Umbilical cord (tissue), 2 donors: Measurements from ENCODE around the gene WDFY3. TPM values are rescaled to one million over a fixed set of nuclear protein-coding genes. Genes with fewer than 3 reads are reported as not detected.

Experiments used
- DNase-seq: peaks from one replicate; pipeline ENCODE4 v3.0.0-alpha.2; 2015; ENCODE audit warnings: low spot score
- total RNA-seq: library from RNA; depleted of rRNA; stranded (reverse); fragments of >200 nt; gene quantifications from one replicate; pipeline ENCODE4 v1.2.3, GENCODE V29; 2014; ENCODE audit warnings: low replicate concordance; ENCODE audit not compliant: insufficient read depth

The WDFY3 gene, protein sequence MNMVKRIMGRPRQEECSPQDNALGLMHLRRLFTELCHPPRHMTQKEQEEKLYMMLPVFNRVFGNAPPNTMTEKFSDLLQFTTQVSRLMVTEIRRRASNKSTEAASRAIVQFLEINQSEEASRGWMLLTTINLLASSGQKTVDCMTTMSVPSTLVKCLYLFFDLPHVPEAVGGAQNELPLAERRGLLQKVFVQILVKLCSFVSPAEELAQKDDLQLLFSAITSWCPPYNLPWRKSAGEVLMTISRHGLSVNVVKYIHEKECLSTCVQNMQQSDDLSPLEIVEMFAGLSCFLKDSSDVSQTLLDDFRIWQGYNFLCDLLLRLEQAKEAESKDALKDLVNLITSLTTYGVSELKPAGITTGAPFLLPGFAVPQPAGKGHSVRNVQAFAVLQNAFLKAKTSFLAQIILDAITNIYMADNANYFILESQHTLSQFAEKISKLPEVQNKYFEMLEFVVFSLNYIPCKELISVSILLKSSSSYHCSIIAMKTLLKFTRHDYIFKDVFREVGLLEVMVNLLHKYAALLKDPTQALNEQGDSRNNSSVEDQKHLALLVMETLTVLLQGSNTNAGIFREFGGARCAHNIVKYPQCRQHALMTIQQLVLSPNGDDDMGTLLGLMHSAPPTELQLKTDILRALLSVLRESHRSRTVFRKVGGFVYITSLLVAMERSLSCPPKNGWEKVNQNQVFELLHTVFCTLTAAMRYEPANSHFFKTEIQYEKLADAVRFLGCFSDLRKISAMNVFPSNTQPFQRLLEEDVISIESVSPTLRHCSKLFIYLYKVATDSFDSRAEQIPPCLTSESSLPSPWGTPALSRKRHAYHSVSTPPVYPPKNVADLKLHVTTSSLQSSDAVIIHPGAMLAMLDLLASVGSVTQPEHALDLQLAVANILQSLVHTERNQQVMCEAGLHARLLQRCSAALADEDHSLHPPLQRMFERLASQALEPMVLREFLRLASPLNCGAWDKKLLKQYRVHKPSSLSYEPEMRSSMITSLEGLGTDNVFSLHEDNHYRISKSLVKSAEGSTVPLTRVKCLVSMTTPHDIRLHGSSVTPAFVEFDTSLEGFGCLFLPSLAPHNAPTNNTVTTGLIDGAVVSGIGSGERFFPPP (N-terminal part only)
- 74.9 TPM for total RNA-seq

DNA sequence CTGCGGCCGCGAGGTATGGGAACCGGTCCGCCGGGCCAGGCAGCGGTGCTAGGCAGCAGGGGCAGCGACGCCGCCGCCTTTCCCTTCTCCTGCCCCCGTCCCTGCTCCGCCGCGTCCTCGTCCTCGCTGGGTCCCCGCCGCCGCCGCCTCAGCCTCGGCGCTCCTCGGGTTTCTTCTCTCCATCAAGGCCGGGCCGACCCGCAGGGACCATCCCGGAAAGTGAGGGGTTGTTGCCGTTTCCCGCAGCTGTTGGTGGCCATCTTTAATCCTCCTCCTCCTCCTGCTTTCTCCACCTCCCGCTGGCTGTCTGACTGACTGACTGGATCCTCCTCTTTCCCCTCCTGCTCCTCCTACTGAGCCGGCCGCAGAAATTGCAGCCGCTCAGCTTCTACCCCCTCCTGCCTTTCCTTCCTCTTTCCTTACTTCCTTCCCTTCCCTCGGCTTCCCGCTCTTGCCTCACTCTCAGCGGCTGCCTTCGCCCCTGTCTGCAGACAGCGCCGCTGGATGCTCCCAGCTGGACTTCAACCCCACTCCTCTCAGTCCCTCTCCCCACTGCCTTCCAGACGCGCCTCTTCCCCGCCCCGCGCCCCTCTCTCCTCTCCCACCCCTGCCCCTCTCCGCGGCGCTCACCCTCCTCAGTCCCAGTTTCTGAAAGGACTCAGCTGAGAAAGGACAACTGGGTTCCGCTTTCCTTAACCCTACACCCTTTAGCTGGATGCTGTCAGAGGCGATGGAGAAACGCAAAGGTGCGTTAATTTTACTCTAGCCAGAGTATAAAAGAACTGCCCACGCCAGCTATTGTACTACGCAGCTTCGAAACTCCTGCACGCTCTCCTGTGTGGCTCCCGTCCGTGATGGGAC lies at the start of gene WDFY3:
Gene WDFY3, minus strand, starts transcription at position 309 of the 861 bp plus-strand sequence. CDS start 106,099 bp downstream, outside the sequence.
- DNase-seq = peak; percentile 97

- no peak for DNase-seq
Observed at GRCh38 chr4:85005865-85006377, 39.4 kb upstream of the WDFY3 start.

- DNase-seq = no peak
Observed at GRCh38 chr4:85000343-85000742, 33.9 kb upstream of the WDFY3 start.

DNA sequence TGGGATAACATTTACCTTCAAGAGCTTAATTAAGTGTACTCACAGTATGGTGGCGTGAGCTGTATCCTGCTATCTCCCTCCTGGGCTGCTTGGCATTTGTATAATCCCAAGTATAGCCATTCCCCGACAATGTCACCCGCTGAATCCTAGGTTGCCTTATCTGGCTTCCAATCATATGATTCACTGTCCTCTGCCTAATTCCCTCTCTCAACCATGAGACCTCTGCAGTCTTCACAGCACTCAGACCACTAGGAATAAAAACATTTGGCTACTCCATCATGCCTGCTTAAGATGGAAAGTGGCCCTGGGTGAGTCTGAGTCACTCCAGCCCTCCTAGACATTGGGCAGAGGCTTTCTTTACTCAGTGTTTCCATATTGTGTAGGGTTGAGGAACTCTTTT lies 28.9 kb upstream of the WDFY3 start:
- DNase-seq = no peak

GRCh38 chr4:84994280-84994679 lies 27.8 kb upstream of the WDFY3 start:
- no peak for DNase-seq

GRCh38 chr4:84985952-84986351 lies 19.5 kb upstream of the WDFY3 start:
- no peak for DNase-seq

DNA sequence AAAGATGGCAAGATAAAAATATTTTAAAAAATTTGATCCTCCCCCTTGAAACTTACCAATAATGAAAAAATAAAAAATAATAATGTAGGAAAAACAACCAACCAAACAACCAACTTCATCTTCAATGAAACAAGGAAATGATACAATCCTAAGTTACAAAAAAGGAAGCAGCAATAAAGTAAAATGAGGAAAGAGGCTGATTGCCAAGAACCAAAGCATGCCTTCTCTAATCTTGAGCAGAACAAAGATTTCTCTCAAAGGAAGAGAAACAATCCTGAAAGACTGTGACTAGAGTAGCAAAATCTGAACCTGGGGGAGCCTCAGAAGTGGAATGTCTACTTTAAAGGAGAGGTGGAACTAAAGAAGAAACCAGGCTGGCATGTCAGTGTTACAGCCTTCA lies 10.9 kb upstream of the WDFY3 start:
- DNase-seq = no peak

- DNase-seq = no peak
Observed at GRCh38 chr4:84973856-84974255, 7.4 kb upstream of the WDFY3 start.

GRCh38 chr4:84971319-84971932 lies 4.9 kb upstream of the WDFY3 start:
- peak; percentile 65 for DNase-seq

- DNase-seq = no peak
Observed at GRCh38 chr4:84968925-84969324, 2.4 kb upstream of the WDFY3 start.

GRCh38 chr4:84967243-84967690 lies 777 bp upstream of the WDFY3 start:
- DNase-seq = peak; percentile 59

DNA sequence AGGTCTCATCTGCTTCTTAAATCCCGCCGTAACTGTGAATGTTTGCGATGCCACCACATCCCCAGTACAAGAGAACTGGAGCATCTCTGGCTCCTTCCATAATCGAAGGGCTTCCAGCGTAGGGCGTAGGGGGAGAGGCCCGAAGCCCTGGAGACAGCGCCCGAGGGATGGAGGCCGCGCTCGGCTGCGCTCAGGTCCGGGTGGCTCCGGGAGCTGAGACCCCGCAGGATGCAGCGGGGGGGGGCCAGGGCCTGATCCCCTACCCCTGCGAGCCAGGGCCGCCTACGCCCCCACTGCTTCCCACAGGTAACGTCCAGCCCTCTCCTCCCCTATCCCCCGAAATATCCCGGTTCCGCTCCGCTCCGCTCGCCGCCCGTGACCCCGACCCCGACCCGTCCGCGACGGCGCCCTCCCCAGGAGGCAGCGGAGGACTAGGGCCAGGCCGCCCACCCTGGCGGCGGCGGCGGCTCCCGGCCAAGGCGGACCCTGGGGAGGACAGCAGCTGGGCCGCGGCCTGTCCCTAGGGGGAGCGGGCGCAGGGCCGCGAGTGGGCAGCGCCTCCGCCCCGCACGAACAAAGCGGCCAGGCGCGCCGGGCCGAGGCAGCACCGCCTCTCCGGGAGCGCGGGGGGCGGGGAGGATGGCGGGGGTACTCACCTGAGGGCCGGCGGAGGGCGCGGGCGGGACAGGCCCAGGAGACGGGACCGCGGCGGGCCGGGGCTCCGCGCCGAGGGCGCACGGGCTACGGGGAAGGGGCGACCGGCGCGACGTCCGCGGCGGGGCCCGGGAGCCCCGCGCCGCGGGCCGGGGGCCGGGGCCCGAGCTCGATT lies 723 bp downstream of the WDFY3 start:
- peak; percentile 51 for DNase-seq

DNA sequence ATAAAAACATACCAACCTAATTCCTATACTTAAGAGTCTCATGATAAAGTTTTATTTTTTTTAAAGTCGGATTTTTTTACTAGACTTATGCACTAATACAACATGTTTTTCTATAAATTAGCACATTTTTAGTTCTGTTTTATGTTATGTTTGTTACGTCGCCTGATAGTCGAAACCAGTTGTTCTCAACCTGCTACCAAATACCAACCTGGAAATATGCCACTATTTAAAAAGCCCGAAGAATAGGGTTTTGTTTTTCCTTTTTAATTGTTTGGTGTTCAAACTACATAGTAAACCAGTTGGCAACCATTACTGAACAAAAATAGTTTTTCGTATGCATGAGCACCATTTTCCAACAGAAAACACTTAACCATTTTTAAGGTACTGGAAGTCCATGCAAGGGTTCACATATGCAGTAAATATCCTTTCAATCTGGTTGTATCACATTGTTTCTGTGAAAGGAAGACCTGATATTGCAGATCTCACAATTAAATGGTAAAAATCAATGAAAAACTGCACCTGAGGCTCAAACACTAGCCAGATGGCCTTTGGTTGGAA lies 1.4 kb downstream of the WDFY3 start:
- DNase-seq = peak; percentile 16

- no peak for DNase-seq
Observed at GRCh38 chr4:84962102-84962501, 4.4 kb downstream of the WDFY3 start.

GRCh38 chr4:84958434-84958833 lies 8.1 kb downstream of the WDFY3 start:
- no peak for DNase-seq

GRCh38 chr4:84957514-84958420 lies 8.7 kb downstream of the WDFY3 start:
- DNase-seq = no peak

GRCh38 chr4:84956014-84956413 lies 10.5 kb downstream of the WDFY3 start:
- no peak for DNase-seq

DNA sequence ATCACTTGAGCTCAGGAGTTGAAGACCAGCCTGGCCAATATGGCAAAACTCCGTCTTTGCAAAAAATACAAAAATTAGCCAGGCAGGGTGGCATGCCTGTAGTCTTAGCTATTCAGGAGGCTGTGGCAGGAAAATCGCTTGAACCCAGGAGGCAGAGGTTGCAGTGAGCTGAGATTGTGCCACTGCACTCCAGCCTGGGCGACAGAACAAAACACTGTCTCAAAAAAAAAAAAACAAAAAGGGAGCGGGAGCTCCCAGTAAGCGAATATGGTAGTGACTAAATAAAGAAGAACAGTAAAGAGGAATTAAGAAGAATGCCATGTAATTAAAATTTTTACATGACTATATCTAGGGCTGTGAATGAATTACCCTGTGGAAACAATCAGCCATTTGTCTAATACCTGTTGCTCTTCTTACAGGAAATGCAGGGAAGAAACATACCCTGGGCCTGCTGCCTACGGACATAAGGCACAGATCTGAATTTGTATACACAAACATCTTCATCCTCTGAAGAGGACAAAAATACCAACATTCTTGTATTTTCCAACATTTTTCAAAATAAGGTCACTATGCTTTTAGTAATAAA lies 11.4 kb downstream of the WDFY3 start:
- no peak for DNase-seq
